Measurements from ENCODE around the gene TREML1.

- no peak for TF ChIP-seq CTCF (conservative IDR thresholded peaks at IDR 0.05)
- no peak for TF ChIP-seq EZH2 (IDR thresholded peaks at IDR 0.05; ENCODE audit: low read depth)
These were observed 35.8 kb upstream of the TREML1 start for GRCh38 chr6:41189967-41190366.

Measured in PC-9 (cell line).